Measurements from ENCODE around the gene PSG5. TPM values are rescaled to one million over a fixed set of nuclear protein-coding genes. Genes with fewer than 3 reads are reported as not detected.

PSG5 gene
- total RNA-seq (ENCODE audit: low replicate concordance) = 0.75 and 2.7 TPM in 2 replicates

DNA sequence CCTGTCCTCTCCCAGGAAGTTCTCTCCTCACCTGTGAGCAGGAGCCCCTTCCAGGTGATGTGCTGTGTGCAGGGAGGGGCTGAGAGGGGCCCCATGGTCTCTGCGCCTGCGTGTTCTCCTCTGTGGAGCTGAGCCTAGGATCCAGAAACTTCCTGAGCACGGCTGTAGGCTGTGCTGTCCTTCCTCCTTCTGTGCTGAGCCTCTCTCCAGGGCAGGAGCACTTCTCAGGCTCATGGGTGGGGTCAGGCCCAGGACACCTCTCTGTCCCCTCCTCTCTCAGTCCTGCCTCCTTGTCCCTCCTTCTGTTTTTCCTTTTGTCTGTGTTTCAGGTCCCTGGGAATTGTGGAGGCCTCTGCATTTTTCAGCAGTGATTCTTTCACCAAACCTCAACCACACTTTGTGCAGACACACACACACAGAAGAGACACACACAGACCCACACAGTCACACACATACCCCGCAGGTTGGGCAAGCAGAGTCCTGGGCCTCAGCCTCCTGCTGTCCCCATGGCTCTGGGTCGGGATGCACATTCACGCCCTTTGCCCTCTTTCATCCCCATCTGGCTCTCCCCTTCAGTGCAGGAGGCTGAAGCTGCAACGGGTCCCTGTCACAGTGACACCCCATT, at the start of gene PSG5:
PSG5 (minus strand) TSS at position 226 of the 625 bp plus-strand sequence; CDS start at position 95, 131 bp downstream.

GRCh38 chr19:43205471-43206105, 19.3 kb upstream of the PSG5 start, which contains the start of gene PSG4:
Gene PSG4 (minus strand): TSS chr19:43205638. CDS start chr19:43205536, 102 bp downstream.

Other genes starting within 250 kb of the PSG5 start
- not detected in 2 replicates for gene PSG7, start 249.3 kb downstream of the PSG5 start, total RNA-seq (ENCODE audit: low replicate concordance)
- gene PSG11, start 160.1 kb downstream of the PSG5 start, total RNA-seq (ENCODE audit: low replicate concordance) = not detected in 2 replicates
- gene PSG2, start 103.8 kb downstream of the PSG5 start, total RNA-seq (ENCODE audit: low replicate concordance) = not detected in 2 replicates
- 0.23 and 5.3 TPM in 2 replicates for gene PSG4, start 19.1 kb upstream of the PSG5 start, total RNA-seq (ENCODE audit: low replicate concordance)
- gene PSG9, start 83.0 kb upstream of the PSG5 start, total RNA-seq (ENCODE audit: low replicate concordance) = not detected in 2 replicates
- gene CD177, start 167.2 kb upstream of the PSG5 start, total RNA-seq (ENCODE audit: low replicate concordance) = 0.12 TPM in 1 of 2 replicates, not detected in the other
- gene TEX101, start 228.4 kb upstream of the PSG5 start, total RNA-seq (ENCODE audit: low replicate concordance) = not detected in 2 replicates